Breast epithelium (tissue), 4 donors: ENCODE measurements around the gene ATP2C2. TPM values are rescaled to one million over a fixed set of nuclear protein-coding genes. Genes with fewer than 3 reads are reported as not detected.

ENCODE experiments used
- DNase-seq, 2 donors: peaks; one replicate each; pipeline ENCODE4 v3.0.0-alpha.2; 2019; ENCODE audit warnings: low spot score in 2 of 2
- H3K27ac ChIP-seq, 2 donors: fragments of 200-600 bp; sonication (generic) in 1 of 2; one replicate each; pipeline ENCODE4 v1.5.1; 2016 to 2019; ENCODE audit warnings: mild to moderate bottlenecking in 1 of 2
- H3K27me3 ChIP-seq, 2 donors: fragments of 200-600 bp; sonication (generic) in 1 of 2; one replicate each; pipeline versions ENCODE4 v1.5.1 to v1.6.0; 2017 to 2019; ENCODE audit warnings: control low read depth in 1 of 2, mild to moderate bottlenecking in 1 of 2
- H3K36me3 ChIP-seq: fragments of 200-600 bp; one replicate; pipeline ENCODE4 v1.5.1; 2019
- H3K4me1 ChIP-seq, 2 donors: fragments of 200-600 bp; sonication (generic); one replicate each; pipeline ENCODE4 v1.5.1; 2016 to 2019; ENCODE audit warnings: control low read depth in 1 of 2
- H3K4me3 ChIP-seq, 3 donors: fragments of 200-600 bp; sonication (generic); 1 replicate in 2 of 3; 2 replicates in 1 of 3; pipeline ENCODE4 v1.5.1; 2016 to 2019; ENCODE audit warnings: mild to moderate bottlenecking in 3 of 3, moderate library complexity in 2 of 3
- H3K9me3 ChIP-seq, 2 donors: fragments of 200-600 bp; sonication (generic) in 1 of 2; one replicate each; pipeline ENCODE4 v1.5.1; 2016 to 2019; ENCODE audit warnings: control low read depth in 1 of 2
- POLR2A ChIP-seq: fragments of 450-650 bp; IDR thresholded peaks from one replicate; pipeline ENCODE4 v1.6.1; 2016; ENCODE audit warnings: antibody characterized with exemption, mild to moderate bottlenecking, moderate library complexity
- POLR2AphosphoS5 ChIP-seq, 3 donors: sonication (generic); formaldehyde crosslinking; IDR thresholded peaks; one replicate each; pipeline ENCODE4 v1.6.1; 2017; ENCODE audit warnings: antibody characterized with exemption in 3 of 3
- intact Hi-C: fragments of 100-400 bp; cut with DNase I; formaldehyde crosslinking; loops from one replicate; pipeline ENCODE4 v1.15.1; 2023; ENCODE audit warnings: low total_unique reads
- total RNA-seq, 3 donors: library from RNA; depleted of rRNA; stranded (reverse); fragments of >200 nt; gene quantifications; one replicate each; pipeline ENCODE4 v1.1.0, GENCODE V29; 2016
- TF ChIP-seq, protein P1 (sequence below), 3 donors: fragments of 450-650 bp; IDR thresholded peaks; one replicate each; pipeline ENCODE4 v1.5.1; 2016 to 2017; ENCODE audit warnings: antibody characterized with exemption in 3 of 3, mild to moderate bottlenecking in 3 of 3, moderate library complexity in 3 of 3

ATP2C2 gene
- total RNA-seq, 3 donors from 2014 or later: 6.0 to 28.5 TPM; not detected in 1

GRCh38 chr16:84459533-84459894 is 91.2 kb downstream of the ATP2C2 start:
- Histone ChIP-seq H3K27me3 (no peaks in the 10 kb centered on the region), H3K4me1 (no peaks in the 10 kb centered on the region), H3K4me3 (no peak overlapping the region), H3K27ac (no peak overlapping the region), H3K36me3 (no peaks in the 10 kb centered on the region), H3K9me3 (no peaks in the 10 kb centered on the region)
- no peak for TF ChIP-seq POLR2A
- TF ChIP-seq, protein P1, sequence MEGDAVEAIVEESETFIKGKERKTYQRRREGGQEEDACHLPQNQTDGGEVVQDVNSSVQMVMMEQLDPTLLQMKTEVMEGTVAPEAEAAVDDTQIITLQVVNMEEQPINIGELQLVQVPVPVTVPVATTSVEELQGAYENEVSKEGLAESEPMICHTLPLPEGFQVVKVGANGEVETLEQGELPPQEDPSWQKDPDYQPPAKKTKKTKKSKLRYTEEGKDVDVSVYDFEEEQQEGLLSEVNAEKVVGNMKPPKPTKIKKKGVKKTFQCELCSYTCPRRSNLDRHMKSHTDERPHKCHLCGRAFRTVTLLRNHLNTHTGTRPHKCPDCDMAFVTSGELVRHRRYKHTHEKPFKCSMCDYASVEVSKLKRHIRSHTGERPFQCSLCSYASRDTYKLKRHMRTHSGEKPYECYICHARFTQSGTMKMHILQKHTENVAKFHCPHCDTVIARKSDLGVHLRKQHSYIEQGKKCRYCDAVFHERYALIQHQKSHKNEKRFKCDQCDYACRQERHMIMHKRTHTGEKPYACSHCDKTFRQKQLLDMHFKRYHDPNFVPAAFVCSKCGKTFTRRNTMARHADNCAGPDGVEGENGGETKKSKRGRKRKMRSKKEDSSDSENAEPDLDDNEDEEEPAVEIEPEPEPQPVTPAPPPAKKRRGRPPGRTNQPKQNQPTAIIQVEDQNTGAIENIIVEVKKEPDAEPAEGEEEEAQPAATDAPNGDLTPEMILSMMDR (IDR thresholded peaks at IDR 0.05): no peak
- TF ChIP-seq POLR2AphosphoS5 (IDR thresholded peaks at IDR 0.05): no peak
- no peak for DNase-seq
- intact Hi-C loops: no loop called here

- H3K4me3 ChIP-seq: no peak overlapping the region
- no peaks in the 10 kb centered on the region for H3K27me3 ChIP-seq
- TF ChIP-seq POLR2AphosphoS5 (IDR thresholded peaks at IDR 0.05) (no peak), POLR2A (no peak)
- TF ChIP-seq, protein P1 (IDR thresholded peaks at IDR 0.05): no peak
- H3K9me3 ChIP-seq: no peaks in the 10 kb centered on the region
- peak in 1 of 2 donors; percentile 41 for DNase-seq
- H3K27ac ChIP-seq: no peak overlapping the region
- H3K36me3 ChIP-seq: no peaks in the 10 kb centered on the region
- intact Hi-C loops: no loop called here
- H3K4me1 ChIP-seq: no peaks in the 10 kb centered on the region
Measured at GRCh38 chr16:84459941-84460405, 91.6 kb downstream of the ATP2C2 start.

DNA sequence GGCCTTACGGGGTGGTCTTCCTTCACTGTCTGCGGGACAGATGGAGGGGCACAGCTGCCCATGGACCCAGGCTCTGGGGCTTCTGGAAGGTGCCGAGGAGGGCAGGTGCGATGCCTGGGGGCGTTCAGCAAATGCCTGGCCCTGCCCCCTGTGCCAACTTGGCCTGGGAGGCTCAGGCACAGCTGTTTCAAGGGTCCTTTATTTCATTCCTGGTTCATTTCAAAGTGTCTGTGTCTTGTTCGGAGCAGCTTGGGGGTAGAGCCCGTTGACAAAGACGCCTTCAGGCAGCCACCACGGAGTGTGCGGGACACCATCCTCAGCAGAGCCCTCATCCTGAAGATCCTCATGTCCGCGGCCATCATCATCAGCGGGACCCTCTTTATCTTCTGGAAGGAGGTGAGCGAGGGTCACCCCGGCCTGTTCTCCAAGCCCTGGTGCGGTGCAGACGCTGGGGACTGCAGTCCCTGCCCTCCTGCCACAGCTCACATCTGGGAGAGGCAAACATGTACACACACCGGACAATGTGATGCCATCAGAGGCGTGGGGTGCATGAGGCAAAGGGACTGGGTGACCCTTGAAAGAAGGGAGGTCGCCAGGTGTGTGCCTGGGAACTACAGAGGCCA is 92.2 kb downstream of the ATP2C2 start:
- Histone ChIP-seq H3K27ac (no peak overlapping the region), H3K36me3 (no peaks in the 10 kb centered on the region), H3K4me1 (no peaks in the 10 kb centered on the region), H3K4me3 (no peak overlapping the region), H3K9me3 (no peaks in the 10 kb centered on the region), H3K27me3 (no peaks in the 10 kb centered on the region)
- TF ChIP-seq POLR2A (no peak), POLR2AphosphoS5 (IDR thresholded peaks at IDR 0.05) (no peak)
- TF ChIP-seq, protein P1 (IDR thresholded peaks at IDR 0.05): no peak
- intact Hi-C loops: no loop called here
- DNase-seq: peak in 1 of 2 donors; percentile 50

- no peak overlapping the region for H3K4me3 ChIP-seq
- no peak overlapping the region for H3K27ac ChIP-seq
- DNase-seq: peak in 1 of 2 donors; percentile 45
- TF ChIP-seq POLR2A (no peak), POLR2AphosphoS5 (IDR thresholded peaks at IDR 0.05) (no peak)
- TF ChIP-seq, protein P1 (IDR thresholded peaks at IDR 0.05): no peak
- intact Hi-C loops: no loop called here
- H3K4me1 ChIP-seq: no peaks in the 10 kb centered on the region
- no peaks in the 10 kb centered on the region for H3K9me3 ChIP-seq
- H3K27me3 ChIP-seq: no peaks in the 10 kb centered on the region
- no peaks in the 10 kb centered on the region for H3K36me3 ChIP-seq
Measured at GRCh38 chr16:84461029-84461412, 92.7 kb downstream of the ATP2C2 start.

GRCh38 chr16:84461413-84462295 is 93.3 kb downstream of the ATP2C2 start:
- Histone ChIP-seq H3K27me3 (no peaks in the 10 kb centered on the region), H3K27ac (no peak overlapping the region), H3K4me3 (no peak overlapping the region), H3K4me1 (no peaks in the 10 kb centered on the region), H3K9me3 (peaks cover 0 to 2% of the 10 kb centered on the region in 2 donors), H3K36me3 (no peaks in the 10 kb centered on the region)
- peak in 1 of 2 donors; percentile 47 for DNase-seq
- TF ChIP-seq POLR2A: no peak
- TF ChIP-seq POLR2AphosphoS5 (IDR thresholded peaks at IDR 0.05): no peak
- TF ChIP-seq, protein P1 (IDR thresholded peaks at IDR 0.05): no peak
- intact Hi-C loops: no loop called here
